Rectal smooth muscle tissue (tissue), 1 donor: ENCODE results near the gene NCOA3.
"Not testable (repeated sequence)": the region's sequence is repeated elsewhere in the genome, so short reads cannot be mapped to it uniquely, and the experiment has no call there.

Experiments
- H3K27ac ChIP-seq: one replicate; pipeline ENCODE4 v1.7.0; 2013; ENCODE audit warnings: low read depth, low read length, inconsistent platforms
- H3K27me3 ChIP-seq: one replicate; pipeline ENCODE4 v1.7.0; 2013; ENCODE audit warnings: low read length; ENCODE audit not compliant: control insufficient read depth, insufficient read depth
- H3K36me3 ChIP-seq: one replicate; pipeline ENCODE4 v1.7.0; 2013; ENCODE audit warnings: low read length; ENCODE audit not compliant: control insufficient read depth, insufficient read depth
- H3K4me1 ChIP-seq: one replicate; pipeline ENCODE4 v1.7.0; 2013; ENCODE audit warnings: low read length; ENCODE audit not compliant: control insufficient read depth, insufficient read depth
- H3K4me3 ChIP-seq: one replicate; pipeline ENCODE4 v1.7.0; 2013; ENCODE audit warnings: low read length
- H3K9ac ChIP-seq: one replicate; pipeline ENCODE4 v1.7.0; 2013; ENCODE audit warnings: low read length

Gene NCOA3

DNA sequence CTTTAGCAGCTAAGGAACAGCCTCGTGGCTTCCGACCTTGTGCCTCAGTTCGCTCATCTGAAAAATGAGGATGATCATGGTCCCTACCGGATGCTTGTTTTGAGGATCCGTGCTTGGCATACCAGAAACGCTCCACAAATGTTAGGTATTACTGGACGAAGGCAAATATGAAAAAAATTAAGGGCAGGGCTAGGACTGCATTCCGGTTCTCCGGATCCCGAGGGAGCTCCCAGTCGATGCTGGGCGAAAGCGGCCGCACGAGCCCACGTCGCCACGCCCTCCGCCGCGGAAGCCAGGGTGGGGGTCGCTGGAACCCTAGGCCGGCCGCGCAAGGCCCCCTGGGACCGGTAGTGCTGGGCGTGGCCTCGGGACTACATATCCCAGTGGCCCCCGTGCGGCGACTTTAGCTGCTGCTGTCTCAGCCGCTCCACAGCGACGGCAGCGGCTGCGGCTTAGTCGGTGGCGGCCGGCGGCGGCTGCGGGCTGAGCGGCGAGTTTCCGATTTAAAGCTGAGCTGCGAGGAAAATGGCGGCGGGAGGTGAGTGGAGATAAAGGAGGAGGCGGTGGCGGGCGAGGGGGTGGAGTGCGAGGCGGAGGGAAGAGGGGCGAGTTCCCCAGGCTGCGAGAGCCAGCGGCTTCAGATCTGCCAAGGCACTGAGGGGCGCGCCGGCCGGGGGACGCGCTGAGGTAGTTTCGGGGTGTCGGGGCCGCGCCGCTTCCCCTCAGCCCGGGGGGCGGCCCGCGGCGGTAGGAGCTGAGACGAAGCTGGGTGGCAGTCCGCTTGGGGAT lies at the start of gene NCOA3:
NCOA3 (plus strand) TSS at position 406 of the 789 bp plus-strand sequence. CDS start 120,361 bp downstream, outside the sequence.
- Histone ChIP-seq H3K4me3 (peak within 1 kb of the TSS; percentile 87), H3K36me3 (no peaks in the 10 kb centered on the region), H3K27ac (peak within 1 kb of the TSS; percentile 86), H3K27me3 (no peaks in the 10 kb centered on the region), H3K9ac (peak within 1 kb of the TSS; percentile 61), H3K4me1 (peaks cover 2% of the 10 kb centered on the region)

DNA sequence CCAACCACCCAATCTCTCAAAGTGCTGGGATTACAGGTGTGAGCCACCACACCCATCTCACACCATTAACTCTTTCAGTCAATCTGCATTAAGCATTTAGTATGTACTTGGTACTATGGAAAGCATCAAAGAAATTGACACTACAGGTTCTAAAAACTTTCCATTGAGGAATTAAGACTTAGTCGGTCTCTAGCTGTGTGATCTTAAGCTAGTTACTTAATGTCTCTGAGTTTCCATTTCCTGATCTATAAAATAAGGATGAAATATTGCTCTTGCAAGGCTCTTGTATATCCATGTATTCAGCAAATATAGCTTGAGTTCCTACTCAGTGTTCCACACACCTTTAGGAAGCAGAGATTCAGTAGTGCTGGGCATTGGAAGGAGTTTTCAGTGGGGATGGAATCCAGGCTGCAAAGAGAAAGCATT lies 48.9 kb upstream of the NCOA3 start:
- Histone ChIP-seq H3K9ac (no peak overlapping the region), H3K27ac (no peak overlapping the region), H3K4me3 (no peak overlapping the region), H3K36me3 (no peaks in the 10 kb centered on the region), H3K4me1 (no peaks in the 10 kb centered on the region), H3K27me3 (no peaks in the 10 kb centered on the region)

DNA sequence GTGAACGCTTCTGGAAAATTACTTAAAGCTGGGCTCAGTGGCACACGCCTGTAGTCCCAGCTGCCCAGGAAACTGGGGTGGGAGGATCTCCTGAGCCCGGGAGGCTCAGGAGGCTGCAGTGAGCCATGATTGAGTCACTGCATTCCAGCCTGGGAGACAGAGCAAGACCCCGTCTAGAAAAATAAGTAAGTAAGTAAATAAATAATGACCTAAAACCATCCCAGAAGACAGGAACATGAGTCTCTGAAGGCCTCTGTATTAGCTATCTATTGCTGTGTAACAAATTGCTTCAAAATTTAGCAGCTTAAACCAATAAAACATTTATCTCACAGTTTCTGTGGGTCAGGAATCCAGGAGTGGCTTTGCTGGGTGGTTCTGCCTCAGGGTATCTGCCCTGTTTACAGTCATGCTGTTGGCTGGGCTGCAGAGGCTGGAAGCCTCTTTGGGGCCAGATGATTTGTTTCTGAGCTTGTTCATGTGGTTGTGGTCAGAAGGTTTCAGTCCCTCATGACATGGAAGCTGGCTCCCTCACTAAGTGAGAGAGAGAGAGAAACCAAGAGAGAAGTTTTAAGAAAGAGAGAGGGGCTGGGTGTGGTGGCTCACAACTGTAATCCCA lies 48.4 kb upstream of the NCOA3 start:
- no peaks in the 10 kb centered on the region for H3K27me3 ChIP-seq
- H3K4me1 ChIP-seq, result no peaks in the 10 kb centered on the region
- no peaks in the 10 kb centered on the region for H3K36me3 ChIP-seq
- H3K27ac ChIP-seq, result no peak overlapping the region
- no peak overlapping the region for H3K9ac ChIP-seq
- H3K4me3 ChIP-seq, result no peak overlapping the region

DNA sequence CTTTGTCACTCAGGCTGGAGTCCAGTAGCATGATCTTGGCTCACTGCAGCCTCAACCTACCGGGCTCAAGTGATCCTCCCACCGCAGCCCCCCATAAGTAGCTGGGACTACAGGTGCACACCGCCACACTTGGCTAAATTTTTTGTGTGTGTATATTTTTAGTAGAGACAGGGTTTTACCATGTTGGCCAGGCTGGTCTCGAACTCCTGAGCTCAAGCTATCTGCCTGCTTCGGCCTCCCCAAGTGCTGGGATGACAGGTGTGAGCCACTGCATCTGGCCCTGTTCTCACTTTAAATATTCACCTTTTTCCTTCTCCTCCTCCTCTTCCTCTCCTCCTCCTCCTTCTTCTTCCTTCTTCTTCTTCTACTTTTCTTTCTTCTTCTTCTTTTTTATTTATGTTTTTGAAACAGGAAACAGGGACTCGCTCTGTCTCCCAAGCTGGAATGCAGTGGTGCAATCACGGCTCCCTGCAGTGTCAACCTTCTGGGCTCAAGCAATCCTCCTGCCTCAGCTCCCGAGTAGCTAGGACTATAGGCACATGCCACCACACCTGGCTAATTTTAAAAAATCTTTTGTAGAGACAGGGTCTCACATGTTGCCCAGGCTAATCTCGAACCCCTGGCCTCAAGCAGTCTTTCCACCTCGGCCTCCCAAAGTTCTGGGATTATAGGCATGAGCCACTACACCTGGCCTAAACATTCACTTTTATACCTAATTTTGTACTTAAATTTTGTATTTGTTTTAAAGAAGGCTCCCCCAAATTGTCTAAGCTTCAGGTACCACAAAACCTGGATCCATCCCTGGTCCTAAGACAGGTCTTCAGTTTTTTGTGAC lies 47.2 kb upstream of the NCOA3 start:
- Histone ChIP-seq H3K4me1 (no peaks in the 10 kb centered on the region), H3K4me3 (no peak overlapping the region), H3K27me3 (no peaks in the 10 kb centered on the region), H3K27ac (no peak overlapping the region), H3K9ac (no peak overlapping the region), H3K36me3 (no peaks in the 10 kb centered on the region)

DNA sequence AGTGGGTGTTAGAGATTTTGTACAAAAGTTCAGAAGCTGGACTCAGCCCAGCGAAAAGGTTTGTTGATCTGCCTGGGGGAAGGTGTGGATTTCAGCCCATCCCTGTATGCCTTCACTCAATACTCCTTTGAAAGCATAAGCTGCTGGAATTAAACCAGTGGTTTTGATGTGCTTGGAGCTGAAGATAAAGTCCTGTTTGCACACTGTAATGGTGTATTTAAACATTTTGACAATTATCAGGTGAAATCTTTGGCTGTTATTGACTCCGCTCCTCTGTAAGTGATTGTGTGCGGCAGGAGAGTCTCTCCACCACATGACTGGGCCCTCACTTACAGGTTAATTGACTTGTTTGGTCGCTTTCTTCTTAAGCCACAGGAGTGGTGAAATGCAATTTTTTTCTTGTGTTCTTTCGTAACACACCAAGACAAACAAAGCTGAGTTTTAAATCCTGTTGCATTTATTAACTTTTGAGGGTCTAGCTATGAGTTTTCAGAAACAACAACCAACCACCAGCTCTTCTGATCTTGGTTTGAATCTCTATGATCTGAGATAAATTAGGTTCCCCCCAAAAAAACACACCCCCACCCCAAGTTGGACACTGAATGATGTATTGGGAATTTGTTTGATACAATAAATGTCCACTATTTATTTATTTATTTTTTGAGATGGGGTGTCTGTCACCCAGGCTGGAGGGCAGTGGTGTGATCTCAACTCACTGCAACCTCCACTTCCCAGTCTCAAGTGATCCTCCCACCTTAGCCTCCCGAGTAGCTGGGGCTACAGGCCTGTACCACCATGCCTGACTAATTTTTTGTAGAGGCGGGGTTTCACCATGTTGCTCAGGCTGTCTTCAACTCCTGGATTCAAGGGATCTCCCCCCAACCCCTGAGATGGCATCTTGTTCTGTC lies 46.3 kb upstream of the NCOA3 start:
- no peak overlapping the region for H3K4me3 ChIP-seq
- no peaks in the 10 kb centered on the region for H3K36me3 ChIP-seq
- H3K27me3 ChIP-seq, result no peaks in the 10 kb centered on the region
- no peaks in the 10 kb centered on the region for H3K4me1 ChIP-seq
- H3K27ac ChIP-seq, result no peak overlapping the region
- no peak overlapping the region for H3K9ac ChIP-seq

DNA sequence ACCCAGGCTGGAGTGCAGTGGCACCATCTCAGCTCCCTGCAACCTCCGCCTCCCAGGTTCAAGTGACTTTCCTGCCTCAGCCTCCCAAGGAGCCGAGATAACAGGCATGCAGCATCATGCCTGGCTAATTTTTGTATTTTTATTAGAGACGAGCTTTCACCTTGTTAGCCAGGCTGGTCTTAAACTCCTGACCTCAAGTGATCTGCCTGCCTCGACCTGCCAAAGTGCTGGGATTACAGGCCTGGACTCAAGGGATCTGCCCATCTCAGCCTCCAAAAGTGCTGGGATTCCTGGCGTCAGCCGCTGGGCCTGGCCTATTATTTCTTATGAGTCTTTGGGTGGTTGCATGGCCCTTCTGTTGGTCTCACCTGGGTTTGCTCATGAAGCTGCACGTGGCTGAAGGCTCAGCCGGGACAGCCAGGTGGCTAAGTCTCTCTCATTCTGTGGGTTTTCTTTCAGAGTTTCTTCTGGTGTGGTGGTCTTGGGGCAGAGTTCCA lies 45.6 kb upstream of the NCOA3 start:
- H3K27ac ChIP-seq, result no peak overlapping the region
- H3K9ac ChIP-seq, result no peak overlapping the region
- H3K27me3 ChIP-seq, result no peaks in the 10 kb centered on the region

DNA sequence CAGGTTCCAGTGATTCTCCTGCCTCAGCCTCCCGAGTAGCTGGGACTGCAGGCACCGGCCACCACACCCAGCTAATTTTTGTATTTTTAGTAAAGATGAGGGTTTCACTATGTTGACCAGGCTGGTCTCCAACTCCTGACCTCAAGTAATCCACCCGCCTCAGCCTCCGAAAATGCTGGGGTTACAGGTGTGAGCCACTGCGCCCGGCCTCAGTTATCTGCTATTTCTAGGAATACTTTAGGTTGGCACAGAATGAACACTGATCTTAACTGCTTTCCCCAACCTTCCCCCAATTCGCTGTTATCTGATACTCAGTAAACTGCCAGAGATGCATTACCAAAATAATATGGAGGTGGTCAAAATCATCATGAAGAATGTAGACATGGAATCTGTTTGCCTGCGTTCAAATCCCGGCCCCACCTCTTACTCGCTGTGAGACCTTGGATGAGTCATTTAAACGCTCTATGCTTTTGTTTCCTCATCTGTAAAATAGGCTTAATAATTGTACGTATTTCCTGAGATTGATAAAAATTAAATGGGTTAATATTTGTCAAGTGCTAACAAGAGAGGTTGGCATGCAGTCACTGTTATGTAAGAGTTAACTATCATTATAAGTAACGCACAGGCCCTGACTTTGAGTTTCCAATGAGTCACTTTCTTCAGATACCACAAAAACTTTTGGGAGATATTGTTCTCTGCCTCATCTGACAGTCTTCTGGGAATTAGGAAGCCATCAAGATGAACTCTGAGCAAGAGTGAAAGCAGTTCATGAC lies 44.5 kb upstream of the NCOA3 start:
- Histone ChIP-seq H3K4me1 (no peaks in the 10 kb centered on the region), H3K36me3 (no peaks in the 10 kb centered on the region), H3K27me3 (no peaks in the 10 kb centered on the region), H3K27ac (no peak overlapping the region), H3K4me3 (no peak overlapping the region), H3K9ac (no peak overlapping the region)

More for the DNA sequence above, 45.6 kb upstream of the NCOA3 start:
- no peaks in the 10 kb centered on the region for H3K4me1 ChIP-seq
- H3K36me3 ChIP-seq, result no peaks in the 10 kb centered on the region
- no peak overlapping the region for H3K4me3 ChIP-seq

DNA sequence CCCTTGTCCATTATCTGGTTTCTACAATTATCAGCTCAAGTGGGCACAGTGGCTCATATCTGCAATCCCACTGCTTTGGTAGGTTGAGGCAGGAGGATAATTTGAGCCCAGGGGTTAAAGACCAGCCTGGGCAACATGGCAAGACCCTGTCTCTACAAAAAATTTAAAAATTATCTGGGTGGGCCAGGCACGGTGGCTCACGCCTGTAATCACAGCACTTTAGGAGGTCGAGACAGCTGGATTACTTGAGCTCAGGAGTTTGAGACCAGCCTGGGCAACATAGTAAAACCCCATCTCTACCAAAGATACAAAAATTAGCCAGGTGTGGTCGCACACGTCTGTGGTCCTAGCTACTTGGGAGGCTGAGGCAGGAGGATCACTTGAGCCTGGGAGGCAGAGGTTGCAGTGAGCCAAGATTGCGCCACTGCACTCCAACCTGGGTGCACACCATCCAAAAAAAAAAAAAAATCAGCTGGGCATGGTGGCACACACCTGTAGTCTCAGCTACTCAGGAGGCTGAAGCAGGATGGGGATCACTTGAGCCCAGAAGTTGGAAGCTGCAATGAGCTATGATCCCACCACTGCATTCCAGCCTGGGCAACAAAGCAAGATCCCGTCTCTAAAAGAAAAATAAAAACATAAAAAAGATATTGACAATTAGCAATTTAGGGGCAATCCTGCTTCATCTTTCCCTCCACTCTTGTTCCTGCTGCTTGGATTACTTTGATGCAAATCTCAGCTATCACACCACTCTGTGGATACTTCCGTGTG lies 43.2 kb upstream of the NCOA3 start:
- H3K4me1 ChIP-seq, H3K9ac ChIP-seq, H3K27me3 ChIP-seq, H3K4me3 ChIP-seq, H3K27ac ChIP-seq, H3K36me3 ChIP-seq: not testable (repeated sequence)

DNA sequence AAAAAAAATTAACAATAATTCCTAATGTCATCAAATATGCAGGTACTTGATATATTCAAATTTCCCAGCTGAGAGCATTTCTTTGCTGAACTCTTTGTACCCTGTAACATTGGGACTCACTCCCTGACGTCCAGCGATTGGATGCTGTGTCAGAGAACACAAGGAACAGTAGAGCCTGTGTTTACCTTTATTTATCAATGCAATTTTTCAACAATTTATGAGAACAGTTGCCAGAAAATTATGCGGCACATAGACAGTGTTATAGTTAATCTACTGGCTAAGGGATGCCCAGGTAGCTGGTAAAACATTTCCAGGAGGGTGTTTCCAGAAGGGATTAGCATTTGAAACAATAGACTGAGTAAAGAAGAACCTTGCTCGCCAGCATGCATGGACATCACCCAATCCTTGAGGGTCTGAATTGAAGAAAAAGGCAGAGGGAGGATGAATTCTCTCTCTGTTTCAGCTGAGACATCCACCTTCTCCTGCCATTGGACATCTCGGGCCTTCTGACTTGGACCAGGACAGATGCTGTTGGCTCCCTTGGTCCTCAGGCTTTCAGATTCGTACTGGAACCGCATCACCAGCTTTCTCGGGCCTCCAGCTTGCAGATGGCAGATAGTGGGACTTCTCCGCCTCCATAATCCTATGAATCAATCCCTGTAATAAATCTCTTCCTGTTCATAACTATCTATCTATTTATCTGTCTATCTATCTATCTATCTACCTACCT lies 42.2 kb upstream of the NCOA3 start:
- no peaks in the 10 kb centered on the region for H3K27me3 ChIP-seq
- no peak overlapping the region for H3K4me3 ChIP-seq
- H3K9ac ChIP-seq, result no peak overlapping the region
- no peaks in the 10 kb centered on the region for H3K4me1 ChIP-seq
- H3K27ac ChIP-seq, result no peak overlapping the region
- no peaks in the 10 kb centered on the region for H3K36me3 ChIP-seq

DNA sequence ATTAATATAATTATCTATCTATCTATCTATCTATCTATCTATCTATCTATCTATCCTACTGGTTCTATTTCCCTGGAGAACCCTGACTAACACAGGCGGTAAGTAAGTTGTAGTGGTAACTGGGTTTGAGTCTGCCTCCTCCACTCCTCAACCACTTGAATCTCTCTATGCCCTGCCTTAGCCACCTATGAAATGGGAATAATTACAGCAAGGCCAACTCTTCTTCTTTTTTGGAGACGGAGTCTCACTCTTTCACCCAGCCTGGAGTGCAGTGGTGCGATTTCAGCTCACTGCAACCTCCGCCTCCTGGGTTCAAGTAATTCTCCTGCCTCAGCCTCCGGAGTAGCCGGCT lies 41.0 kb upstream of the NCOA3 start:
- H3K4me1 ChIP-seq, H3K36me3 ChIP-seq, H3K27ac ChIP-seq, H3K9ac ChIP-seq, H3K27me3 ChIP-seq, H3K4me3 ChIP-seq: not testable (repeated sequence)
